Stimulated activated CD4-positive, alpha-beta T cell treated with anti-CD3 and anti-CD28 coated beads, Interleukin-15, amount 100 ng/mL, for 1 hour (primary cell): Measurements from ENCODE around the gene ERVFRD-1.

Source experiments
- DNase-seq, 2 donors: peaks; one replicate each; pipeline ENCODE4 v3.0.0-alpha.2; 2020; ENCODE audit warnings: low read depth in 1 of 2, low spot score in 1 of 2

ERVFRD-1 gene

DNA sequence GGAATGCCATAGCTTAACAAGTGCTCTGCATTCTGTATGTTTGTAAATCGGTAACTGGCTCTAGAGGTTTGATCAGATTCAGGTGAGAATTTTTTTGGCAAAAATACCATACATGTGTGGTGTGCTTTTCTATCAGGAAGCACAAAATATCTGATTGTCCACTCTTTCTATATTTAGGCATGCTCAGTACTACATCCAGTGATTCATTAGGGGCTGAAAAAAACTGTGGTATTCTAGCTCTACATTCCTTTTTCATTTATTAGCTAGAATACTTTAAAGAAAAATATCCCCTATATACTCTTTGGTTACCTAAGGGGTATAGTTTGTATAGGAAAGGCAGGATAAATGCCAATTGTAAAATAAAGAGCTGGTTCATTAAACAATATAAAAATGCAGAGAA, 56.8 kb downstream of the ERVFRD-1 start:
- DNase-seq: no peak

DNA sequence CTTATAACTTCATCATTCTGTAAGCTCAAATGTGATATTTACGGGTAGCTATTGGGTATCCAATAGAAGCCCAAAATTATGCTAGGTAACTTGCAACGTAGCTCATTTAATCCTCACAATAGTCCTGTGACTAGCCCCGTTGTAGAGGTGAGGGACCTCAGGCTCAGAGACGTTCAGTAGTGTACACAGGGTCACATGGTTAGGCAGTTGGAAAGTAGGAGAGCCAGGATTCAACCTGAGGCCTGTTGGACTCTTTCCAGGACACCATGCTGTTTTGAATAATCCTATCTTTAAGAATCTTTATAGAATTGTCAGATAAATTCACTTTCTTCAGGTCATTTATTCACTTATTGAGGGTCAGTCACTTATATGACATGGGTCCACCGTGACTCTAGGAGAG, 58.2 kb downstream of the ERVFRD-1 start:
- no peak for DNase-seq
